ENCODE measurements around the gene VPS51. TPM values are rescaled to one million over a fixed set of nuclear protein-coding genes. Genes with fewer than 3 reads are reported as not detected.
"Not testable (repeated sequence)": the region's sequence is repeated elsewhere in the genome, so short reads cannot be mapped to it uniquely, and the experiment has no call there.

VPS51 gene
- polyA plus RNA-seq, 2 donors: 62.3 to 70.4 TPM

GRCh38 chr11:65147352-65148075 lies 51.5 kb downstream of the VPS51 start:
- H3K27me3 ChIP-seq (ENCODE audit: control insufficient read depth in 1 of 2, insufficient read depth in 2 of 2, low read length in 2 of 2): no peaks in the 10 kb centered on the region
- H3K9me3 ChIP-seq (ENCODE audit: control insufficient read depth in 2 of 2, insufficient read depth in 1 of 2, low read depth in 1 of 2, low read length in 1 of 2): no peaks in the 10 kb centered on the region
- 80 to 81% methylated on average over 2 of the region's 2 CpGs for WGBS, 2 donors
- no peak overlapping the region for H3K27ac ChIP-seq (ENCODE audit: low read depth in 2 of 2, low read length in 1 of 2)
- no peaks in the 10 kb centered on the region for H3K36me3 ChIP-seq (ENCODE audit: control insufficient read depth in 2 of 2, insufficient read depth in 2 of 2, low read length in 1 of 2)
- no peak overlapping the region for H3K4me3 ChIP-seq (ENCODE audit: low read depth in 1 of 2, low read length in 2 of 2)
- peaks cover 0 to 4% of the 10 kb centered on the region in 2 donors for H3K4me1 ChIP-seq (ENCODE audit: control insufficient read depth in 2 of 2, insufficient read depth in 2 of 2, low read length in 1 of 2)

- H3K27me3 ChIP-seq (ENCODE audit: control insufficient read depth in 1 of 2, insufficient read depth in 2 of 2, low read length in 2 of 2): no peaks in the 10 kb centered on the region
- H3K4me1 ChIP-seq (ENCODE audit: control insufficient read depth in 2 of 2, insufficient read depth in 2 of 2, low read length in 1 of 2): peaks cover 0 to 4% of the 10 kb centered on the region in 2 donors
- 50 to 74% methylated on average over 5 of the region's 5 CpGs for WGBS, 2 donors
- H3K27ac ChIP-seq (ENCODE audit: low read depth in 2 of 2, low read length in 1 of 2): peak overlapping the region in 1 of 2 donors; percentile 16
- H3K36me3 ChIP-seq (ENCODE audit: control insufficient read depth in 2 of 2, insufficient read depth in 2 of 2, low read length in 1 of 2): no peaks in the 10 kb centered on the region
- H3K9me3 ChIP-seq (ENCODE audit: control insufficient read depth in 2 of 2, insufficient read depth in 1 of 2, low read depth in 1 of 2, low read length in 1 of 2): no peaks in the 10 kb centered on the region
- no peak overlapping the region for H3K4me3 ChIP-seq (ENCODE audit: low read depth in 1 of 2, low read length in 2 of 2)
Observed at GRCh38 chr11:65148657-65149056, 52.6 kb downstream of the VPS51 start.

GRCh38 chr11:65150131-65150508 lies 54.1 kb downstream of the VPS51 start:
- peak overlapping the region; percentile 94 to 96 for H3K27ac ChIP-seq (ENCODE audit: low read depth in 2 of 2, low read length in 1 of 2)
- not testable (repeated sequence) for H3K27me3 ChIP-seq (ENCODE audit: control insufficient read depth in 1 of 2, insufficient read depth in 2 of 2, low read length in 2 of 2); H3K9me3 ChIP-seq (ENCODE audit: control insufficient read depth in 2 of 2, insufficient read depth in 1 of 2, low read depth in 1 of 2, low read length in 1 of 2); H3K4me1 ChIP-seq (ENCODE audit: control insufficient read depth in 2 of 2, insufficient read depth in 2 of 2, low read length in 1 of 2); H3K4me3 ChIP-seq (ENCODE audit: low read depth in 1 of 2, low read length in 2 of 2); H3K36me3 ChIP-seq (ENCODE audit: control insufficient read depth in 2 of 2, insufficient read depth in 2 of 2, low read length in 1 of 2)
- 56 to 62% methylated on average over 10 of the region's 10 CpGs for WGBS, 2 donors

- Histone ChIP-seq H3K4me1 (ENCODE audit: control insufficient read depth in 2 of 2, insufficient read depth in 2 of 2, low read length in 1 of 2) (peaks cover 0 to 4% of the 10 kb centered on the region in 2 donors), H3K9me3 (ENCODE audit: control insufficient read depth in 2 of 2, insufficient read depth in 1 of 2, low read depth in 1 of 2, low read length in 1 of 2) (no peaks in the 10 kb centered on the region), H3K27ac (ENCODE audit: low read depth in 2 of 2, low read length in 1 of 2) (peak overlapping the region; percentile 94 to 96), H3K4me3 (ENCODE audit: low read depth in 1 of 2, low read length in 2 of 2) (no peak overlapping the region), H3K27me3 (ENCODE audit: control insufficient read depth in 1 of 2, insufficient read depth in 2 of 2, low read length in 2 of 2) (no peaks in the 10 kb centered on the region), H3K36me3 (ENCODE audit: control insufficient read depth in 2 of 2, insufficient read depth in 2 of 2, low read length in 1 of 2) (no peaks in the 10 kb centered on the region)
- 23 to 24% methylated on average over 12 of the region's 12 CpGs for WGBS, 2 donors
Observed at GRCh38 chr11:65150509-65151299, 54.7 kb downstream of the VPS51 start.

GRCh38 chr11:65151331-65151899 lies 55.4 kb downstream of the VPS51 start:
- H3K27ac ChIP-seq (ENCODE audit: low read depth in 2 of 2, low read length in 1 of 2): peak overlapping the region; percentile 94 to 96
- WGBS, 2 donors: 60 to 61% methylated on average over 3 of the region's 3 CpGs

GRCh38 chr11:65152122-65152521 lies 56.1 kb downstream of the VPS51 start:
- Histone ChIP-seq H3K4me3 (ENCODE audit: low read depth in 1 of 2, low read length in 2 of 2) (no peak overlapping the region), H3K27me3 (ENCODE audit: control insufficient read depth in 1 of 2, insufficient read depth in 2 of 2, low read length in 2 of 2) (no peaks in the 10 kb centered on the region), H3K27ac (ENCODE audit: low read depth in 2 of 2, low read length in 1 of 2) (no peak overlapping the region), H3K4me1 (ENCODE audit: control insufficient read depth in 2 of 2, insufficient read depth in 2 of 2, low read length in 1 of 2) (peaks cover 0 to 4% of the 10 kb centered on the region in 2 donors), H3K36me3 (ENCODE audit: control insufficient read depth in 2 of 2, insufficient read depth in 2 of 2, low read length in 1 of 2) (no peaks in the 10 kb centered on the region), H3K9me3 (ENCODE audit: control insufficient read depth in 2 of 2, insufficient read depth in 1 of 2, low read depth in 1 of 2, low read length in 1 of 2) (no peaks in the 10 kb centered on the region)
- 73 to 75% methylated on average over 2 of the region's 2 CpGs for WGBS, 2 donors

More at GRCh38 chr11:65151331-65151899, 55.4 kb downstream of the VPS51 start:
- Histone ChIP-seq H3K4me3 (ENCODE audit: low read depth in 1 of 2, low read length in 2 of 2) (no peak overlapping the region), H3K27me3 (ENCODE audit: control insufficient read depth in 1 of 2, insufficient read depth in 2 of 2, low read length in 2 of 2) (no peaks in the 10 kb centered on the region), H3K4me1 (ENCODE audit: control insufficient read depth in 2 of 2, insufficient read depth in 2 of 2, low read length in 1 of 2) (peaks cover 0 to 4% of the 10 kb centered on the region in 2 donors), H3K9me3 (ENCODE audit: control insufficient read depth in 2 of 2, insufficient read depth in 1 of 2, low read depth in 1 of 2, low read length in 1 of 2) (no peaks in the 10 kb centered on the region), H3K36me3 (ENCODE audit: control insufficient read depth in 2 of 2, insufficient read depth in 2 of 2, low read length in 1 of 2) (no peaks in the 10 kb centered on the region)

GRCh38 chr11:65156256-65156655 lies 60.2 kb downstream of the VPS51 start:
- Histone ChIP-seq H3K27me3 (ENCODE audit: control insufficient read depth in 1 of 2, insufficient read depth in 2 of 2, low read length in 2 of 2) (no peaks in the 10 kb centered on the region), H3K4me3 (ENCODE audit: low read depth in 1 of 2, low read length in 2 of 2) (no peak overlapping the region), H3K27ac (ENCODE audit: low read depth in 2 of 2, low read length in 1 of 2) (no peak overlapping the region), H3K36me3 (ENCODE audit: control insufficient read depth in 2 of 2, insufficient read depth in 2 of 2, low read length in 1 of 2) (no peaks in the 10 kb centered on the region), H3K9me3 (ENCODE audit: control insufficient read depth in 2 of 2, insufficient read depth in 1 of 2, low read depth in 1 of 2, low read length in 1 of 2) (no peaks in the 10 kb centered on the region), H3K4me1 (ENCODE audit: control insufficient read depth in 2 of 2, insufficient read depth in 2 of 2, low read length in 1 of 2) (no peaks in the 10 kb centered on the region)
- 96% methylated on average over 3 of the region's 3 CpGs for WGBS, 2 donors

- Histone ChIP-seq H3K9me3 (ENCODE audit: control insufficient read depth in 2 of 2, insufficient read depth in 1 of 2, low read depth in 1 of 2, low read length in 1 of 2) (no peaks in the 10 kb centered on the region), H3K27me3 (ENCODE audit: control insufficient read depth in 1 of 2, insufficient read depth in 2 of 2, low read length in 2 of 2) (no peaks in the 10 kb centered on the region), H3K36me3 (ENCODE audit: control insufficient read depth in 2 of 2, insufficient read depth in 2 of 2, low read length in 1 of 2) (no peaks in the 10 kb centered on the region), H3K4me1 (ENCODE audit: control insufficient read depth in 2 of 2, insufficient read depth in 2 of 2, low read length in 1 of 2) (no peaks in the 10 kb centered on the region), H3K27ac (ENCODE audit: low read depth in 2 of 2, low read length in 1 of 2) (no peak overlapping the region), H3K4me3 (ENCODE audit: low read depth in 1 of 2, low read length in 2 of 2) (no peak overlapping the region)
- 89 to 94% methylated on average over 3 of the region's 3 CpGs for WGBS, 2 donors
Observed at GRCh38 chr11:65156926-65157325, 60.9 kb downstream of the VPS51 start.

- H3K36me3 ChIP-seq (ENCODE audit: control insufficient read depth in 2 of 2, insufficient read depth in 2 of 2, low read length in 1 of 2): no peaks in the 10 kb centered on the region
- H3K27me3 ChIP-seq (ENCODE audit: control insufficient read depth in 1 of 2, insufficient read depth in 2 of 2, low read length in 2 of 2): no peaks in the 10 kb centered on the region
- no peaks in the 10 kb centered on the region for H3K4me1 ChIP-seq (ENCODE audit: control insufficient read depth in 2 of 2, insufficient read depth in 2 of 2, low read length in 1 of 2)
- H3K27ac ChIP-seq (ENCODE audit: low read depth in 2 of 2, low read length in 1 of 2): no peak overlapping the region
- H3K4me3 ChIP-seq (ENCODE audit: low read depth in 1 of 2, low read length in 2 of 2): no peak overlapping the region
- WGBS, 2 donors: 76 to 83% methylated on average over 3 of the region's 3 CpGs
- H3K9me3 ChIP-seq (ENCODE audit: control insufficient read depth in 2 of 2, insufficient read depth in 1 of 2, low read depth in 1 of 2, low read length in 1 of 2): no peaks in the 10 kb centered on the region
Observed at GRCh38 chr11:65157336-65157735, 61.3 kb downstream of the VPS51 start.

Data from esophagus (tissue), 2 donors.